NCI-H187 treated with DMSO at 0.1 percent for 48 hours (cell line): ENCODE measurements around the gene CLEC20A.

Source experiments
- DNase-seq: peaks from one replicate; lab custom pipeline; 2025; lab: John Stamatoyannopoulos, UW

CLEC20A gene

GRCh38 chr1:178470411-178470960 lies 26.3 kb downstream of the CLEC20A start:
- no peak for DNase-seq

- no peak for DNase-seq
Measured at GRCh38 chr1:178467837-178468236, 28.9 kb downstream of the CLEC20A start.

GRCh38 chr1:178465011-178465410 lies 31.8 kb downstream of the CLEC20A start:
- DNase-seq = no peak

GRCh38 chr1:178464566-178464965 lies 32.2 kb downstream of the CLEC20A start:
- DNase-seq = no peak

- no peak for DNase-seq
Measured at GRCh38 chr1:178464141-178464540, 32.6 kb downstream of the CLEC20A start.

GRCh38 chr1:178461701-178462100 lies 35.1 kb downstream of the CLEC20A start:
- DNase-seq = no peak

GRCh38 chr1:178461104-178461503 lies 35.7 kb downstream of the CLEC20A start:
- no peak for DNase-seq

GRCh38 chr1:178458203-178458602 lies 38.6 kb downstream of the CLEC20A start:
- no peak for DNase-seq

GRCh38 chr1:178457651-178458050 lies 39.1 kb downstream of the CLEC20A start:
- DNase-seq = no peak

GRCh38 chr1:178456472-178456871 lies 40.3 kb downstream of the CLEC20A start:
- DNase-seq = no peak

GRCh38 chr1:178452013-178452412 lies 44.8 kb downstream of the CLEC20A start:
- DNase-seq = no peak

- DNase-seq = no peak
Measured at GRCh38 chr1:178451529-178451928, 45.2 kb downstream of the CLEC20A start.

GRCh38 chr1:178450871-178451270 lies 45.9 kb downstream of the CLEC20A start:
- no peak for DNase-seq

GRCh38 chr1:178442925-178443324 lies 53.8 kb downstream of the CLEC20A start:
- DNase-seq = no peak

- DNase-seq = no peak
Measured at GRCh38 chr1:178438432-178438831, 58.3 kb downstream of the CLEC20A start.

- DNase-seq = no peak
Measured at GRCh38 chr1:178436899-178437298, 59.9 kb downstream of the CLEC20A start.

GRCh38 chr1:178434899-178435435 lies 61.8 kb downstream of the CLEC20A start:
- no peak for DNase-seq

GRCh38 chr1:178434360-178434759 lies 62.4 kb downstream of the CLEC20A start:
- no peak for DNase-seq
